Neutrophil (primary cell): ENCODE measurements around the gene MAPK1.

Source experiments
- H3K27ac ChIP-seq: fragments of 200-600 bp; sonication (generic); 2 replicates; pipeline ENCODE4 v1.5.1; 2016; ENCODE audit warnings: mild to moderate bottlenecking, moderate library complexity
- H3K27me3 ChIP-seq: fragments of 200-600 bp; sonication (generic); 2 replicates; pipeline ENCODE4 v1.6.0; 2016; ENCODE audit warnings: mild to moderate bottlenecking
- H3K36me3 ChIP-seq: fragments of 200-600 bp; sonication (generic); 2 replicates; pipeline ENCODE4 v1.5.1; 2017
- H3K4me1 ChIP-seq, 2 experiments: fragments of 200-600 bp in 1 of 2; sonication (generic) in 1 of 2; 1 replicate in 1 of 2; 2 replicates in 1 of 2; pipeline versions ENCODE4 v1.5.1 to v1.6.1; 2013 to 2016; ENCODE audit warnings: low read depth in 1 of 2, low read length in 1 of 2, mild to moderate bottlenecking in 1 of 2, moderate library complexity in 1 of 2; ENCODE audit not compliant: control insufficient read depth in 1 of 2, insufficient read depth in 1 of 2
- H3K4me3 ChIP-seq, 2 experiments: fragments of 200-600 bp in 1 of 2; sonication (generic) in 1 of 2; 1 replicate in 1 of 2; 2 replicates in 1 of 2; pipeline ENCODE4 v1.5.1; 2013 to 2016; ENCODE audit warnings: low read depth in 1 of 2, low read length in 1 of 2, mild to moderate bottlenecking in 1 of 2, moderate library complexity in 1 of 2
- H3K9me3 ChIP-seq: fragments of 200-600 bp; sonication (generic); 2 replicates; pipeline ENCODE4 v1.5.1; 2016
- CTCF ChIP-seq: fragments of 200-600 bp; sonication (generic); IDR thresholded peaks from 2 replicates; pipeline ENCODE4 v1.5.1; 2016; ENCODE audit warnings: antibody characterized with exemption

MAPK1 gene

GRCh38 chr22:21760640-21761039, 106.8 kb downstream of the MAPK1 start:
- Histone ChIP-seq H3K9me3 (no peaks in the 10 kb centered on the region), H3K4me3 (no peak overlapping the region), H3K36me3 (peaks cover 100% of the 10 kb centered on the region), H3K27me3 (no peaks in the 10 kb centered on the region), H3K4me1 (peaks cover 0 to 18% of the 10 kb centered on the region in 2 experiments), H3K27ac (no peak overlapping the region)
- no peak for TF ChIP-seq CTCF

- Histone ChIP-seq H3K27me3 (no peaks in the 10 kb centered on the region), H3K36me3 (peaks cover 100% of the 10 kb centered on the region), H3K27ac (no peak overlapping the region), H3K4me3 (no peak overlapping the region), H3K9me3 (no peaks in the 10 kb centered on the region), H3K4me1 (peaks cover 0 to 10% of the 10 kb centered on the region in 2 experiments)
- no peak for TF ChIP-seq CTCF
These were observed 107.6 kb downstream of the MAPK1 start for GRCh38 chr22:21759646-21760376.

- no peak overlapping the region for H3K27ac ChIP-seq
- no peak for TF ChIP-seq CTCF
- H3K4me3 ChIP-seq: no peak overlapping the region
- H3K4me1 ChIP-seq: peaks cover 0 to 3% of the 10 kb centered on the region in 2 experiments
- H3K36me3 ChIP-seq: peaks cover 100% of the 10 kb centered on the region
- H3K27me3 ChIP-seq: no peaks in the 10 kb centered on the region
- no peaks in the 10 kb centered on the region for H3K9me3 ChIP-seq
These were observed 108.4 kb downstream of the MAPK1 start for GRCh38 chr22:21759093-21759492.

GRCh38 chr22:21758091-21758864, 109.2 kb downstream of the MAPK1 start:
- Histone ChIP-seq H3K36me3 (peaks cover 100% of the 10 kb centered on the region), H3K27ac (no peak overlapping the region), H3K4me1 (no peaks in the 10 kb centered on the region), H3K9me3 (no peaks in the 10 kb centered on the region), H3K4me3 (no peak overlapping the region), H3K27me3 (no peaks in the 10 kb centered on the region)
- TF ChIP-seq CTCF: no peak

GRCh38 chr22:21755851-21756284, 111.6 kb downstream of the MAPK1 start:
- no peak overlapping the region for H3K27ac ChIP-seq
- no peak for TF ChIP-seq CTCF
- no peaks in the 10 kb centered on the region for H3K9me3 ChIP-seq
- no peaks in the 10 kb centered on the region for H3K4me1 ChIP-seq
- H3K27me3 ChIP-seq: no peaks in the 10 kb centered on the region
- H3K4me3 ChIP-seq: no peak overlapping the region
- H3K36me3 ChIP-seq: peaks cover 95% of the 10 kb centered on the region
